Measurements from ENCODE around the gene SP140L.
"Not testable (repeated sequence)": the region's sequence is repeated elsewhere in the genome, so short reads cannot be mapped to it uniquely, and the experiment has no call there.

The SP140L gene

DNA sequence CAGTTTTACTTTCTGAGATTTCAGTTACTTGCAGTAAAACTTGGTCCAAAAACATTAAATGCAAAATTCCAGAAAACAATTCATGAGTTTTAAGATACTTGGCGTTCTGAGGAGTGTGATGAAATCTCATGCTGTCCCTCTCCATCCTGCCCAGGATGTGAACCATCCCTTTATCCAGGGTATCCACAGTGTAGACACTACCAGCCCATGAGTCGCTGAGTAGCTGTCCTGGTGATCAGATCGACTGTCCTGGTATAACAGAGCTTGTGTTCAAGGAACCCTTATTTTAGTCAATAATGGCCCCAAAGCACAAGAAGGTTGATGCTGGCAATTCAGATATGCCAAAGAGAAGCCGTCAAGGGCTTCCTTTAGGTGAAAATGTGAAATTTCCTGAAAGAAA, 92.2 kb downstream of the SP140L start:
- no peak for DNase-seq (ENCODE audit: low read depth)

DNA sequence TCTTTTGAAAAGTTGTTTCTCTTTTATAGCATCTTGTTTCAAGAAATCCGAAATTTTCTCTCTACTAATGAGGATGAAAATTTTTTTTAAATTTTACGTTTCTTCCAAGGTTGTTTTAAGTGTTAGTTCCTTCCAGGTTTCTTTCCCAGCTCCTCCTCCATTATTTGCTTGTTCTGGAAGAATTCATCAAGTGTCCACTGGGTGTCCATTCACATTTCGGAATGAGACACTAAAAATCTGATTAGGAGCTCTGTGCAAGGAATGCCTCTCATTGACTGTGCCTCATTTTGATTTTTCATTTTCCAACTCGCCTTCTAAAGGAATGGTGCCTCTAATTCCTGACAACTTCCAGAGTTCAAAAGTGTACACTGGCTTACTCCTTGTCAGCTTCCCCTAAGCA, 95.2 kb downstream of the SP140L start:
- no peak for DNase-seq (ENCODE audit: low read depth)

DNA sequence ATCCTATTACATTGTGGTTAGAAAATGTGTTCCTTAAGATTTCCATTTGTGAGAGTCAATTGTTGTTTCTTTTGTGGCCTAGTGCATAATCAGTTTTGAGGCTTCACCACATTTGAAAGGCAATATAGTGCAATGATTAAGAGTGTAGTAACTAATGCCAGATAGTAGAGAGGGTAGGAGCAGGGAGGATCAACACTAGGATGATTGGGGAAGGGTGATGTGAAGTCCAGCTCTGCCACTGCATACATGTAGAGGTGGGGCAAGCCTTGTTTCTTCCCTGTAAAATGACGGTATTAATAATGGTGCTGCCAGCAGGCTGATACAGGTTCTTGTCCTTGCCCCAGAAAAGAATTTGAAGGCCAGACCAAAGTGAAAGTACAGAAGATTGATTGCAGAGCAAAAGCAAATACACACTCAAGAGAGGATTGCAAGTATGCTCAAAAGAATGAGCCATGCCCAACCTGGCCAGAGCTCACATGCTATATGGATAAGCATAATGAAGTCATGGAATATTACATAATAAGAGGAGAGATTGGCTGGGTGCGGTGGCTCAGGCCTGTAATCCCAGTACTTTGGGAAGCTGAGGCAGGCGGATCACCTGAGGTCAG, 97.0 kb downstream of the SP140L start:
- no peak for DNase-seq (ENCODE audit: low read depth)

DNA sequence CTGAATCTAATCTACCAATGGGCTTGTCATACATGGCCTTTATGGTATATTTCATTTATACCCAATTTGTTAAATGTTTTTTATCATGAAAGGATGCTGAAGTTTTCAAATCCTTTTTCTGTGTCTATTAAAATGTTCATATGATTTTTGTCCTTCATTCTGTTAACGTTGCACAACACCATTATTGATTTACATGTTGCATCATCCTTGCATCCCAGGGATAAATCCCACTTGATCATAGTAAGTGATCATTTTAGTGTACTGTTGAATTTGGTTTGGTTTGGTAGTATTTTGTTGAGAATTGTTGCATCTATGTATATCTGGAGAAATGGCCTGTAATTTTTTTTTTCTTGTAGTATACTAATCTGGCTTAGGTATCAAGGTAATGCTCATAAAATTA, 98.4 kb downstream of the SP140L start:
- DNase-seq (ENCODE audit: low read depth): no peak

DNA sequence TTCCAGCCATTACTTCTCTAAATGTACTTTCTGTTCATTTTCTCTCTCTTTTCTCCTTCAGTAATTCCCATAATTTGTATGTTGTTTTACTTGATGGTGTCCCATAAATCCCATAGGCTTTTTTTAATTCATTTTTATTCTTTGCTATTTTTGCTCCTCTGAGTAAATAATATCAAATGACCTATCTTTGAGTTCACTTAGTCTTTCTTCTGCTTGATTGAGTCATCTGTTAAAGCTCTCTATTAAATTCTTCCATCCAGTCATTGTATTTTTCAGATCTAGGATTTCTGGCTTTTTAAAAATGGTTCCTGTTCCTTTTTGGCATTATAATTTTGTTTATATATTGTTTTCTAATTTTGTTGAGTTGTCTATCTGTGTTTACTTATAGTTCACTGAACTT, 102.5 kb downstream of the SP140L start:
- no peak for DNase-seq (ENCODE audit: low read depth)

DNA sequence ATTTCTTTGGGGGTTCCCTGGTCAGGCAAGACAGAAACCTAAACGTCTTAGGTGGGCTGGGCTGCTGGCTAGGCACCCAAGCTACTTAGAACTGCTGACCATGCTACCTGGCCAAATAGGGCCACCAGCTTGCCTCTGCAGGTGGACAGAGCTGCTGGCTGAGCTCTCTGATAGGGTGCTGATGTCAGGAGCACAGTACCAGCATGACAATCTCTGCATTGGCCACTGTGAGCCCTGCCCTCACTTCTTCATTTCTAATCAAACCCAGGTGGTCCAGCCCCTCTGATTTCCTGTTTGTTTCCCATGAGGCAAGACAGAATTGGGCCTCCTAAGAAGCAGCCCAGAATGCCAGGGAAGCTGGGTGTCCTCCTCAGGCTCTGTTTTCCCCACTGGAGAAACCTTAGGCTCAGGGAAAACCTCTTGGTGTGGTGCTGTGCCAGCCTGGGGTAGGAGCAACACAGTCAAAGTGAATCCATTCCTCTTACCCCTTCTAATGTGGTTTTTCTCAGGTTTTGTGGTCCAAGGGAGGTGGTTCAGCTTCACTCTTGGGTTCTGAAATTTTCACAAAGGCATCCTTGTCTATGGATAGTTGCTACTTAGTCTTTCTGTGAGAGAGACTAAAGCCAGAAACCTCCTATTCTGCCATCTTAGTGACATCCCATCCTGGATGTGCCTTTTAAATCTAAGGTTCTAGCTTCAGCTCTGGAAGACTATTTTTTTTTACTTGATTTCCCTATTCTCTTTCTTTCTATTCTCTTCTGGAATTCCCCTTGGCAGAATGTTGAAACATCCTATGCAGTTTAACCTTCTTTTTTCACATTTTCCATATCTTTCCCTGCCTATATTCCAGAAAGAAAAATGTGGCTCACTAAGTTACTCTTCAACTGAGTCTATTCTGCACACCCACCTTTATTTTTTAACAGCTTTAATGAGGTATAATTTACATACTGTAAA, 104.2 kb downstream of the SP140L start:
- no peak for DNase-seq (ENCODE audit: low read depth)

DNA sequence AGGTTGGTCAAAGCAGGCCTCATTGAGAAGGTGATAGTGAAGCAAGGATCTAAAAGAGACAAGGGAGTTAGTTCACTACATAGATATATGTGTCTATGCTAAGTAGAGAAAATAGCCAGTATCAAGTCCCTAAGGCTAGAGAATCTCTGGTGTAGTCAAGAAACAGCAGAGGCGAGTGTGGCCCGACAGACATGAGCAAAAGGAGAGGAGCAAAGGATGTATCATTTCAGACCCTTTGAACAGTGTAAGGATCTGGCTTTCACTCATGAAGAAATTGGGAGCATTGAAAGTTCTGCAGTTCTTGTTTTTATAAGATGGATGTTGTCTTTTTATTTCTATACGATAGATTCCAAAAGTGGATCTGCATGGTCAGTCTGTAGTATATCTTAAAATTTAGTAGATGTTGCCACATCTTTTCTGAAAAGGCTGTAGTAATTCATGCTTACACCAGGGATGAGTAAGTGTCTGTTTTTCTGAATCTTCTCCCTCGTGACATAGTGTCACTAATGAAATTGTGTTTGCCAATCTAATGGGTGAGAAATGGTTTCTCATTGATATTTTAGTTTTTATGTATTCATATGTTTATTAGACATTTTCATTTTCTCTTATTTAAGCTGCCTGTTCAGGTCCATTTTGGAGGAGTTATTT, 107.8 kb downstream of the SP140L start:
- no peak for DNase-seq (ENCODE audit: low read depth)

DNA sequence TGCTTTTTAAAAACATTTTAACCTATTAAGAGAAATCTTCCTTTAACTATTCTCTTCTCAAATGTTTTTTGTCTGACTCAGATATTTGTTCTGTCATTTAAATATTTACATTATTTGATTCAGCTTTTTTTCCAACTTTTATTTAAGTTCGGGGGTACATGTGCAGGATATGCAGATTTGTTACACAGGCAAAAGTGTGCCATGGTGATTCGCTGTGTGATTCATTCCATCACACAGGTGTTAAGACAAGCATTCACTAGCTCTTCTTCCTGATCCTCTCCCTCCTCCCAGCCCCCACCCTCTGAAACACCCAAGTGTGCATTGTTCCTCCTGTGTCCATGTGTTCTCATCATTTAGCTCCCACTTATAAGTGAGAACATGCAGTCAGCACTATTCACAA, 108.4 kb downstream of the SP140L start:
- DNase-seq (ENCODE audit: low read depth): no peak

DNA sequence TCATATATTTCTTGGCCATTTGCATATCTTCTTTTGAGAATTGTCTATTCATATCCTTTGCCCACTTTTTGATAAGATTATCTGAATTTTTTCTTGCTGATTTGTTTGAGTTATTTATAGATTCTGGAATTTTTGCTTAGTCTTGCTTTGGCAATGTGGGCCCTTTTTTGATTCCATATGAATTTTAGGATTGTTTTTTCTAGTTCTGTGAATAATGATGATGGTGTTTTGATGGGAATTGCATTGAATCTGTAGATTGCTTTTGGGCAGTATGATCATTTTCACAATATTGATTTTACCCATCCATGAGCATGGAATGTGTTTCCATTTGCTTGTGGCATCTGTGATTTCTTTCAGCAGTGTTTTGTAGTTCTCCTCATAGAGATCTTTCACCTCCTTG, 112.1 kb downstream of the SP140L start:
- not testable (repeated sequence) for DNase-seq (ENCODE audit: low read depth)

DNA sequence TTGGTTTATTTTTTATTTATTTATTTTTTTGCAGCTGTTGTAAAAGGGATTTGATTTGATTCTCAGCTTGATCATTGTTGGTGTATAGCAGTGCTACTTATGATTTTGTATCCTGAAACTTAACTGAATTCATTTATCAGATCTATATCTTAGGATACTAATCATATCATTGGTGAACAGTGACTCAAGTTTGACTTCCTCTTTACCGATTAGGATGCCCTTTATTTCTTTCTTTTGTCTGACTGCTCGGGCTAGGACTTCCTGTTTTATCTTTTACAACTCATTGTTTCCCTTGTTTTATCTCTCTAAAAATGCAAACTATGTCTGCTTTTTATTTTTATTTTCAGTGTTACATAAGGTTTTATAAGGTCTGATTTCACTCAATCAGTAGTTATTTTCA, 112.6 kb downstream of the SP140L start:
- no peak for DNase-seq (ENCODE audit: low read depth)

DNA sequence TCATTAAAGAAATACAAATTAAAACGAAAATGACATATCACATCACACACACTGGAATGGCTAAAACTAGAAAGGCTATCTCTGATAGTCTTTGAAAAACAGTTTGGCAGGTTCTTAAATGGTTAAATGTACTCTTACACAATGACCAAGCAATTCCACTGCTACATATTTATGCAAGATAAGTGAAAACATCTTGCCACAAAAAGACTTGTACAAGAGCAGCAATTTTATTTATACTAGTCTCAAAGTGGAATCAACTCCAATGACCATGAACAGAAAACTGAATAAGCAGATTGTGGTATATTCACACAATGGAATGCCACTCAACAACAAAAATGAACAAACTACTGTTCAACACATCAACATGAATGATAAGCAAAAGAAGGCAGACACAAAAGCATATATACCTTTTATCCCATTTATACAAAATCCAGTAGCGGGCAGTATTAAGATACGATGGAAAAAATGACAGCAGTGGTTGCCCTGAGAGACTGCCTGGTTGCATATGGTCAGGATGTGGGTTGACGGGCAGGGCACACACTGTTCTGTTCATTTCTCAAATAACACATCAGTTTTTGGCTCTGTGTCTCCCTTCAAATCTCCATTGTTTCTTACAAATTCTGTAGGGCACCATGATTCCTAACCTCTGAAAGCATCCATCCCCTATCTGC, 114.4 kb downstream of the SP140L start:
- DNase-seq (ENCODE audit: low read depth): peak; percentile 33

DNA sequence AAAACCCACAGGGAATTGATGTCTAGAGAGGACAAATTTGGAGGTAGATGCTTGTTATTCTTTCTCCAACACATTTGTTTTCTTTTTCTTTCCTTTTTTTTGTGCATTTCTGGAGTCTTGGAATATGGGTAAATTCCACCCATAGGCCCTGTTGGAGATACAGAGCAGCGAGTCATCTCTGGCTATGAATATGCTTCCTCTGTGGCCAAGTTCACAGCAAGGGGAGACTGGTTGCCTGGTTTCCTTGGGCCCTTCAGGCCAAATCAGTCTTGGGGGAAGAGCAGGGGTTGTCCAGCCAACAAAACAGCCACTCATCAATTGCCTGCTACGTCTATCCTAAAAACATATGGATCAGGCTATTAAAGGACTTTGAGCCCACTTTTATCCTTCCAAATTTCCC, 116.5 kb downstream of the SP140L start:
- DNase-seq (ENCODE audit: low read depth): no peak

DNA sequence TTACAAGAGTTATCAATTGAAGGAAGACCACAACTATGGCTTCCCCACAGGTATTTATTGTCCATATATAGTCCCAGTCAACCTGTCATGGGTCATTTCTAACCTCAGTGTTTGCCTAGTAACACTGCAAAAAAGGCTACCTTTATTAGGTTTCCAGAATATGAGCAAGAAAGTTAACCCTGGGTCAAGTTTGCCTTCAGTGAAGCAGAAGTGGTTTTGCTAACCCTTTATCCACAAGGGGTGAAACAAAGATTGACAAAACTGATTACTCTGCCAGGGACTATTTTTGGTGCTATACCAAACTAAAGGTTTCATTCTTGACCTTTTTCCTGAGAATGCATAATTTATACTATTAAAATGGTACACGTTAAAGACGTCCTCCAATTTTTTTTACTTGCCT, 117.8 kb downstream of the SP140L start:
- no peak for DNase-seq (ENCODE audit: low read depth)

DNA sequence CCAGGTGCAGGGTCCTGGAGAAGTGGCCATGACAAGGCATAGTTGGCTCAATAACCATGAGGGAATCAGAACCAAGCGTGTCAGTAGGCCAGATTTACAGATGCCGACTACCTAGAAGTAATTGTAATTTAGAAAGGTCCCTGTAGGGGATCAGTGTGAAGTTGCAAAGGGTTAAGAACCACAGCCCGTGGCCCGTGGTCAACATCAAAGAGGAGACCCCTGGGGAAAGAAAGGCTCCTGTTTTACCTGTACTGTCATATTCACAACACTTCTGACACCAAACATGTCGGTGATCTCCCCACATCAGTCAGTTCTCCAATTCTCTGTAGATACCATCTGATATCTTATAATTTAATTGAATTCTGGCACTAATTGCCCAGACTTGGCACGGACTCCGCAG, 120.0 kb downstream of the SP140L start:
- DNase-seq (ENCODE audit: low read depth): no peak

DNA sequence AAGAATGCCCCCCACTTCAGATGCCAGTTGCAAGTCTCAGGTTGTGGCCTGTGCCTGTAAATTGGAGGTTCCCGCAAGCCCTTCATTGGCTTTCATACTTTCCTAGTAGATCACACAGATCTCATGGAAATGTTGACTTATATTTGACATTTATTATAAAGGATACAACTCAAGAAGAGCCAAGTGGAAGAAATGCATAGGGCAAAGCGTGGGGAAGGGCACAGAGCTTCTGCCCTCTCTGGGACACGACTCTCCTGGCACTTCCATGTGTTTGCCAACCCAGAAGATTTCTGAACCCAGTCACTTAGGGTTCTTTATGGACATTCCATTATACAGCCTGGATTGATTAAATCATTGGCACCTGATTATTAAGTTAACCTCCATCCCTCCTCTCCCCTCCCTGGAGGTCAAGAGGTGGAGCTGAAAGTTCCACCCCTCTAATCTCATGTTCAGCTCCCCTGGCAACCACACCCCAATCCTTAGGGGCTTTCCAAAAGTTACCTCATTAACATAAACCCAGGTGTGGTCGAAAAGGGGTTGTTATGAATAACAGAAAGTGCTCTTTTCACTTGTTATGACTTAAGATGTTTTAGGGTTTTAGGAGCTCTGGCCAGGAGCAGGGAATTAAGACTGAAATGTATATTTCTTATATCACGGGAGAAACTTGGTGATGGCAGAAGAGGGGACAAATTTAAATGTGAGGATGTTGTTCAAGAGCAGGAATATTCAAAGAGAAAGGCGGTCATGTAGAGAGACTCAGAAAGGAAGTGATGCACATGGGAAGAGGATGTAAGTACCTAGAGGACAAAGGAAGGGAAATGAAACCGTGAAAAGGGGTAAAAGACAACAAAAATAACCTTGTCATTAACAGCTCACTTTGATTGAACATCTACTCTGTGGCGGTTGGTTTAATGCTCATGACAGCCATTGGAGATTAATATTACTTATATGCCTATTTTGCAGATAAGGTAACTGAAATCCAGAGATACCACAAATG, 120.8 kb downstream of the SP140L start:
- DNase-seq (ENCODE audit: low read depth): no peak

DNA sequence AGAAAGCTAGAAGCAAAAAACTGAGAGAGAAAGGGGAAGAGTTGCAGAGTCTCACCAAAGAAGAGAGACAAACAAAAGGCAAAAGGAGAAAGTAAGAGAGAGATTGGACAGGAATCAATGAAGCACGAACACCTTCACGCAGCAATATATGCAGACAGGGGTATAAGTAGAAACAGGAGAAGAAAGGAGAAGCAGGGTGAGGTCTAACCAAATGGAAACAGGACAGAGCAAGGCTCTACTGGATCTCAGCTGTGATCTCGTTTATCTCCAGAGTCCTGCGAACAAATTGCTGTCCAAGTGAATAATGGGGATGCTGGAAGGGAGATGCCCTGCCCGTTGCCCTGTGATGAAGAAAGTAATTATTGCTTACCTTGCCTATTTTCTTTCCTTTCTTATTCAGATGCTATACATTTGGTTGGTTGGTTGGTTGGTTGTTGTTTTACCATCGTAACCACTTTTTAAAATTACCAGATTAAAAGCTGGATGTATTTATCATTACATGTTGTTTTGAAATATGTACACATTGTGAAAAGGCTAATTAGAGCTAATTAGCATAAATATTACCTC, 123.0 kb downstream of the SP140L start:
- DNase-seq (ENCODE audit: low read depth): no peak

DNA sequence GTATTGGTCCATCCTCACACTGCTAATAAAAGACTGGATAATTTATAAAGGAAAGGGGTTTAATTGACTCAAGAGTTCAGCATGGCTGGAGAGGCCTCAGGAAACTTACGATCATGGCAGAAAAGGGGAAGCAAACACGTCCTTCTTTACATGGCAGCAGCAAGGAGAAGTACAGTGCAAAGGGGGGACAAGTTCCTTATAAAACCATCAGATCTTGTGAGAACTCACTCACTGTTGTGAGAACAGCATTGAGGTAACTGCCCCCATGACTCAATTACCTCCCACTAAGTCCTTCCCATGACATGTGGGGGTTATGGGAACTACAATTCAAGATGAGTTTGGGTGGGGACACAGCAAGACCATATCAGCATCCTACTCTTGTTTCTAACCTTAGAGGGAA, 126.0 kb downstream of the SP140L start:
- no peak for DNase-seq (ENCODE audit: low read depth)
